GM12892 (cell line): ENCODE data around the gene MYO18A.

Source experiments
- POLR2A ChIP-seq: IDR thresholded peaks from 2 replicates; pipeline ENCODE4 v1.6.1; 2011; ENCODE audit warnings: low read depth, low read length, control low read depth
- POLR2AphosphoS5 ChIP-seq: IDR thresholded peaks from 2 replicates; pipeline ENCODE4 v1.6.1; 2011; ENCODE audit warnings: low read depth, low read length, control low read depth

GRCh38 chr17:29102741-29103181 lies 77.4 kb downstream of the MYO18A start:
- TF ChIP-seq POLR2AphosphoS5 (no peak), POLR2A (no peak)
